ENCODE results near the gene SHISA8.

SHISA8 gene

DNA sequence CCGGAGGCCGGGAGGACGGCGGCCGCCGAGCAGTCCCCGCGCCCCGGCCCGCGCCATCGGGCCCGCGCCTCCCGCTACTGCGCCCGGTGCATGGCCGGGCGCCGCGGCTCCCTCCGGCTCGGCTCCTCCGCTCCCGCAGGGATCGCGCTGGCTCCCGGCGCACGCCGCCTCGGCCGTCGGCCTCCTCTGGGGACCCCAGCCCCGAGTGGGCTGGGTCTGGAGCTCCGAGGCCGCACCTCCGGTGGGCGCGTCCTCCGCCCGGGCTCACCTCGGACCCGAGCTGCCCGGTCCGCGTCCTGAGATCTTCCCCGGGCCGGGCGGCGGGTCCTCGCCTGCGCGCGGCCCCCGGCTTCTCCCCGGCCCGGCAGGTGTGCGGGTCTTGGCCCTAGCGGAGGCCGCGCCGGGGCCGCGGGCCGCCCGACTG lies 251 bp downstream of the SHISA8 start:
- Histone ChIP-seq H2AFZ (ENCODE audit: low read depth, low read length) (no peak overlapping the region), H3K27me3 (ENCODE audit: insufficient read depth, low read length, poor library complexity) (peaks cover 4% of the 10 kb centered on the region), H3K4me3 (ENCODE audit: low read depth in 1 of 2, low read length in 2 of 2) (no peak overlapping the region), H3K79me2 (ENCODE audit: insufficient read depth, low read length) (no peaks in the 10 kb centered on the region), H3K9me3 (ENCODE audit: insufficient read depth, low read length, severe bottlenecking) (no peaks in the 10 kb centered on the region), H3K27ac (ENCODE audit: low read length) (no peak overlapping the region), H3K9ac (ENCODE audit: low read depth, low read length) (no peak overlapping the region), H3K36me3 (ENCODE audit: insufficient read depth, low read length) (no peaks in the 10 kb centered on the region), H3K4me2 (ENCODE audit: insufficient read depth, low read length) (no peak overlapping the region), H4K20me1 (ENCODE audit: insufficient read depth, low read length) (peaks cover 30% of the 10 kb centered on the region), H3K4me1 (ENCODE audit: insufficient read depth, low read length) (no peaks in the 10 kb centered on the region; the same call in 1 of the 2 replicates)
- DNase-seq (no peak), ATAC-seq (ENCODE audit: insufficient read depth, low read depth) (no peak)
- TF ChIP-seq CTCF (IDR thresholded peaks at IDR 0.05; ENCODE audit: borderline replicate concordance, extremely low read depth, low read length, poor library complexity, severe bottlenecking) (no peak), EZH2 (IDR thresholded peaks at IDR 0.05; ENCODE audit: borderline replicate concordance, low read depth, low read length, severe bottlenecking) (no peak)

- no peak overlapping the region for H3K9ac ChIP-seq (ENCODE audit: low read depth, low read length)
- TF ChIP-seq EZH2 (IDR thresholded peaks at IDR 0.05; ENCODE audit: borderline replicate concordance, low read depth, low read length, severe bottlenecking) (no peak), CTCF (IDR thresholded peaks at IDR 0.05; ENCODE audit: borderline replicate concordance, extremely low read depth, low read length, poor library complexity, severe bottlenecking) (no peak)
- H3K27me3 ChIP-seq (ENCODE audit: insufficient read depth, low read length, poor library complexity), result peaks cover 4% of the 10 kb centered on the region
- H2AFZ ChIP-seq (ENCODE audit: low read depth, low read length), result no peak overlapping the region
- no peaks in the 10 kb centered on the region for H3K79me2 ChIP-seq (ENCODE audit: insufficient read depth, low read length)
- no peak overlapping the region for H3K27ac ChIP-seq (ENCODE audit: low read length)
- DNase-seq (no peak), ATAC-seq (ENCODE audit: insufficient read depth, low read depth) (no peak)
- no peak overlapping the region for H3K4me2 ChIP-seq (ENCODE audit: insufficient read depth, low read length)
- peaks cover 33% of the 10 kb centered on the region for H4K20me1 ChIP-seq (ENCODE audit: insufficient read depth, low read length)
- no peaks in the 10 kb centered on the region for H3K9me3 ChIP-seq (ENCODE audit: insufficient read depth, low read length, severe bottlenecking)
- H3K4me3 ChIP-seq (ENCODE audit: low read depth in 1 of 2, low read length in 2 of 2), result no peak overlapping the region
- no peaks in the 10 kb centered on the region for H3K36me3 ChIP-seq (ENCODE audit: insufficient read depth, low read length)
- H3K4me1 ChIP-seq (ENCODE audit: insufficient read depth, low read length), result no peaks in the 10 kb centered on the region; the same call in 1 of the 2 replicates
Measured at GRCh38 chr22:41913842-41914534, 886 bp downstream of the SHISA8 start.

GRCh38 chr22:41913040-41913719 lies 1.7 kb downstream of the SHISA8 start:
- Histone ChIP-seq H3K27ac (ENCODE audit: low read length) (no peak overlapping the region), H3K4me1 (ENCODE audit: insufficient read depth, low read length) (no peaks in the 10 kb centered on the region; the same call in 1 of the 2 replicates), H3K36me3 (ENCODE audit: insufficient read depth, low read length) (no peaks in the 10 kb centered on the region), H3K4me2 (ENCODE audit: insufficient read depth, low read length) (no peak overlapping the region), H2AFZ (ENCODE audit: low read depth, low read length) (no peak overlapping the region), H3K9me3 (ENCODE audit: insufficient read depth, low read length, severe bottlenecking) (no peaks in the 10 kb centered on the region), H3K79me2 (ENCODE audit: insufficient read depth, low read length) (no peaks in the 10 kb centered on the region), H3K4me3 (ENCODE audit: low read depth in 1 of 2, low read length in 2 of 2) (no peak overlapping the region), H3K27me3 (ENCODE audit: insufficient read depth, low read length, poor library complexity) (peaks cover 4% of the 10 kb centered on the region), H4K20me1 (ENCODE audit: insufficient read depth, low read length) (peaks cover 36% of the 10 kb centered on the region), H3K9ac (ENCODE audit: low read depth, low read length) (no peak overlapping the region)
- TF ChIP-seq CTCF (IDR thresholded peaks at IDR 0.05; ENCODE audit: borderline replicate concordance, extremely low read depth, low read length, poor library complexity, severe bottlenecking) (no peak), EZH2 (IDR thresholded peaks at IDR 0.05; ENCODE audit: borderline replicate concordance, low read depth, low read length, severe bottlenecking) (no peak)
- no peak for ATAC-seq (ENCODE audit: insufficient read depth, low read depth)
- no peak for DNase-seq

All from DND-41 (cell line).